T-helper 22 cell (primary cell): Measurements from ENCODE around the gene BICD1.
"Not testable (repeated sequence)": the region's sequence is repeated elsewhere in the genome, so short reads cannot be mapped to it uniquely, and the experiment has no call there.

Experiments
- DNase-seq: peaks from one replicate; pipeline ENCODE4 v3.0.0-alpha.2; 2020; ENCODE audit warnings: low read depth

The BICD1 gene

DNA sequence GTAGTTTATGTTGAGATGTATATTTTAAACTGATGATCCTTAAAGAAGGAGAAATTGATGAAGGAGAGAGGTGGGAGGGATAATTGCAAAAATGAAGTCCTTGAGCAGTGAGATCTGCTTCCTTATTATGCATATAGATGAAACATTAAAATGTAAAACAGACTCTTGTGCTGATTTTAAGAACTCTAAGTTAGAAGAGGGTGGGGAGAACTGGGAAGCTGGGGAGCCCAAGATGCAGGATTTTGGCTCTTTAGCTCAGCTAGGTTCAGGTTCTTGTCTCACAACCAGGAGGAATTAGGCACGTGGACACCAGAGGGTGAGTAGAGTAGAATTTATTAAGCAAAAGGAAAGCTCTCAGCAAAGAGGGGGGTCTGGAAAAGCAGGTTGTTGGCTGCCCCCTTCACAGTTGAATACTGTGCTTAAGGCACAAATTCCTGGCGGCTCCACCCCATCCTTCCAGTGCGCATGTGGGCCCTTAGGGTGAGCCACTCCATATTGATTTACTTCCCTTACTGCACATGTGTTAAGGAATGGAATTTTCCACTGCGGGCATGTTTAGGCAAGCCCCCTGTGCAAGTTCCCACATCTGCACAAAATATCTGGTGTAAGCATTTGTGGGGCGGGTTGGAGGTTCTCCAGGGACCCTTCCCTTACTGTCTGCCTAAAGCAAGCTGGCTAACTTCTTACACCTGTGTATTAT is 141.9 kb downstream of the BICD1 start:
- no peak for DNase-seq

DNA sequence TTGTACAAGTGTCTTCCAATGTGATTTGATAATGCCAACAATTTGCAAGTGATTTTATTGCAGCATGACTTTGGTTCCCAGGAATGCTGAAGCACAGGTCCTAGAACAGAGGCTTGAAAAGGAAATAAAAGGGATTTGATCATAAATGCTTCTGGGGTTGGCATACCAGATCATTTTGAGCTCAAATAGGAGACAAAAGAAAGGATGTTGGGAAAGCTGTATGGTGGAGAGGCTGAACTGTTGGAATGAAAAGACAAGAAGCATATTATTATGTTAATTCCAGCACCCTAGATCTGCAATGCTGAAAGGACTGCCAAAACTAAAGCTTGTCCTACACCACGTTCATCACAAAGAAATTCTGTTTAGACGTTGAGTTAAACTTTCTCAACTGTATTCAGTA is 143.1 kb downstream of the BICD1 start:
- no peak for DNase-seq

DNA sequence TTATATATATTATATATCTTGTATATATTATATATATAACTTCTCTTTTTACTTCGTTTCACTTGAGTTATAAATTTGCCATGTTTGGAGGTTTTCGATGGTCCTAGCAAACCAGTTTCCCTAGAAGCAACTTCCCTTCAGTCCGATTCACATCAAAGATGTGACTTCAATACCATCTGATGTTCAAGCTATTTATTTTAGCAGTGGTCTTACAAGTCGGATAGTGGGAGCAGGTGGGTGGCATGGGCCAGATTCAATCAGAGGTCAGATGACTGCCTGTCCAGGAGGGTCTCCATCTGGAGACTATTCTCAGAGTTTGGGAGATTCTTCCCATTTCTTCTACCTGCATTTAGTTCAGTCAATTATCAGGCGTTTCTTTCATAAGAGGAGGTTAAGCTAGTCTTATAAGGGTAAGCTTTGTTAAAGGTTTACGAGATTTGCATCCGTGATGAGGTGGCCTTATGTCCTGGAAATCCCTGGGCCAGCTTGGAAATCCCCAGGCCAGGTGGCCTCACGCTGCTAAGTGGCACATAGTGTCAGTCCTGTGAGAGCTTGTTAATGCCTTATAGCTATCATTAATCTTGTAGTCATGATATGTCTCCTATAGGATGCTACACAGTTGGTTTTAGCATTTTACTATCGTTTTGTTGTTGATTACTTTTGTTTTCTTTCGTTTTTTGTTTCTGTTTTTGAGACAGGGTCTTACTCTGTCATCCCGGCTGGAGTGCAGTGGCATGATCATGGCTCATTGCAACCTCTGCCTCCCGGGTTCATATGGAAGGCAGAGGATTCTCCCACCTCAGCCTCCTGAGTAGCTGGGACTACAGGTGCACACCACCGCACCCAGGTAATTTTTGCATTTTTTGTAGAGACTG is 145.8 kb downstream of the BICD1 start:
- DNase-seq, result no peak

- no peak for DNase-seq
Measured at GRCh38 chr12:32253154-32253790, 146.6 kb downstream of the BICD1 start.

GRCh38 chr12:32254260-32254956 is 147.8 kb downstream of the BICD1 start:
- DNase-seq, result no peak

GRCh38 chr12:32255588-32255987 is 148.9 kb downstream of the BICD1 start:
- no peak for DNase-seq

DNA sequence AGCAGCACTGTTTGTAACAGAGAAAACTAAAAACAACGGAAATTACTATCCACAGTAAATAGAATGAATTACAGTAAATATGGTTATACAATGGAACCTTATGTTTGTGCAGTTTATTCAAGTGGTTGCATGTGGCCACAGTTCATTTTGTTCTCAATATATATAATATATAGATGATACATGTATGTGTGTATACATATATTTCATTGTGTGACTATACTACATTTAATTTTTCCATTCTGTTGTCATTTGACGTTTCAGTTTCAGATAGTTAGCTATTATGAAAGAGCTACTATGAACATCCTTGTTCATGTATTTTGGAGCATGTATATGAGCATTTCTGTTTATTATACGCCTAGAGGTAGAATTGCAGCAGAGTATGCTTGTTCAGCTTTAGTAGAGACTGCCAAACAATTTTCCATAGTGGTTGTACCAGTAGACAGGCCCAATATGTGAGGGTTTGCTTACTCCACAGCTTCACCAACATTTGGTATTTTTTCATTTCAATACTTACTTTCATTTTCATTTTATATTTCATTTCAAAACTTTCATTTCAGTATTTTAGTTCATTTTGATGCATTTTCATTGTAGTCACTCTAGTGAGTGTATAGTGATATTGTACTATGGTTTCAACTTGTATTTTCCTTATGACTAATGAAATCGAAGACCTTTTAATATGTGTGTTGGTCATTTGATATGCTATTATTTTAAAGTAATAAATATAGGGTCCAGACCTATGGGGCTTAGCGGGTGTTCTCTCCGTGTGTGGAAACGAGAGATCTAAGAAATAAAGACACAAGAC is 151.2 kb downstream of the BICD1 start:
- DNase-seq, result no peak

DNA sequence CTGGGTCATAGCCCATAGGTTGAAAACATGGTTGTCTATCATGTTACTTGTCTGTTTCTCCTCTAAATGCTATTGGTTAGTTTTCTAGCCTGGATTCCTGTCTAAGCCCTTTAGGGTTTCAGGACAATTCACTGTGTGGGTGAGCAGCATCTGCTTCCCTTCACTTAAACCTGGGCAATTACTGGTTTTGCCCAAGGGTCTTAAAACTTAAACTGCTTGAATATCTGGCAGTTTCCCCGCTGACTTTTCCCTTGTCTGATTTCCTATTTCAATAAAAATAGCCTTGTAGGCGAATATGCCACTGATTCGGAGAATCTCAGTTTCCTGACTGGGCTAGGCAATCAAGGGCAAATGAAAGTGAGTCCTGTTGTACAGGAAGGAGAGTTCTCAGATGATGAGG is 154.0 kb downstream of the BICD1 start:
- no peak for DNase-seq

- no peak for DNase-seq
Measured at GRCh38 chr12:32261638-32262037, 155.0 kb downstream of the BICD1 start.

GRCh38 chr12:32264961-32265360 is 158.3 kb downstream of the BICD1 start:
- DNase-seq, result no peak

- DNase-seq, result no peak
Measured at GRCh38 chr12:32265456-32265855, 158.8 kb downstream of the BICD1 start.

GRCh38 chr12:32265951-32266350 is 159.3 kb downstream of the BICD1 start:
- DNase-seq, result no peak

DNA sequence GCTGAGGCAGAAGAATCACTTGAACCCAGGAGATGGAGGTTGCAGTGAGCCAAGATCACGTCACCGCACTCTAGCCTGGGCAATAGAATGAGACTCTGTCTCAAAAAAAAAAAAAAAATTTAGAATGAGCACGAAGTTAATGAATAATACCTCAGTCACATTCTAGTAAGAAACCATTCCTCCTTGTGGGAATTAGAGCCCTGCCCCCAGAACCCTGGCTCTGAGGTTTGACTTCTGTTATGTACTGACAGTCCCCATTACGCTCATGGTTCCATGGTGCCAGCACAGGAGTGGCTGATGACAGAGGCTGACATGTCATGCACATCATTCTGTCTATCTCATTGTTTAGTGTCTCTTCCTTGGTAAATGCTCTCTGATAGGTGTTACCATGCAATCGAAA is 160.1 kb downstream of the BICD1 start:
- no peak for DNase-seq

GRCh38 chr12:32270818-32271710 is 164.4 kb downstream of the BICD1 start:
- no peak for DNase-seq

DNA sequence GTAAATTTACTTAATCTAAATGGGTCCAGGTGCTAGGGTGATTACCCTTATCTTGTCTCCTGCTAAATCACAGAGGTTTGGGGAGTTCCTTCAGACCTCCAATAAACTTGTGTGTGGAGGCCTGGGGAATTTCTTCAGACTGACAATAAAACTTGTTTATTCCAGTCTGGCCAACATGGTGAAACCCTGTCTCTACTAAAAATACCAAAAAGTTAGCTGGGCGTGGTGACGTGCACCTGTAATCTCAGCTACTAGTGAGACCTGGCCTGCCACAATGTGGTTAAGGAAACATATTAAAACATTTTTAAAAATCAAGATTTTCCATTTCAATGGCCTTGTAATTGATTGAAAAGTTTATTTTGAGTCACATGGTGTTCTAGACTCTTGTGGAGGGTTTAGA is 165.8 kb downstream of the BICD1 start:
- no peak for DNase-seq

DNA sequence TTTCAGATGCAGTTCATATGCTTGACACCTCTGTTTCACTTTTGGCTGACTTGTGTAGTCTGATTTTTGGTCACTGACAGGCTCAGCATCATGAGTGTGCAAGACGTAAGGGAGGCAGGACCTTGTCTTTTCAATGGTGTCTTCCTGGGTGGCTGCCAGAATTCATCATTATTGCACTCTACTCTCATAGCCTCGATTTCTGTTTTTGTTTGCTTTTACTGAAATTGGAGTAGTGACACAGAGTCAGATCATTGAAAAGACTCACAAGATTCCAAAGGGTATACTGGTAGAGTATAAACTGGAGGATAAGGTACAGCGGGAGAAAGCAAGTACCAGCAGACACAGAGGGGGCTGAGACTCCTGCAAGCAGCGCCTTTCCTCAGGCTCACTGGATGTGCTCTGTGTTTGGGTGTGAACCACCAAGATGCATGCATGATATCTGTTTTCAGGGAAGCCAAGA is 166.4 kb downstream of the BICD1 start:
- no peak for DNase-seq

GRCh38 chr12:32273712-32274111 is 167.1 kb downstream of the BICD1 start:
- no peak for DNase-seq

DNA sequence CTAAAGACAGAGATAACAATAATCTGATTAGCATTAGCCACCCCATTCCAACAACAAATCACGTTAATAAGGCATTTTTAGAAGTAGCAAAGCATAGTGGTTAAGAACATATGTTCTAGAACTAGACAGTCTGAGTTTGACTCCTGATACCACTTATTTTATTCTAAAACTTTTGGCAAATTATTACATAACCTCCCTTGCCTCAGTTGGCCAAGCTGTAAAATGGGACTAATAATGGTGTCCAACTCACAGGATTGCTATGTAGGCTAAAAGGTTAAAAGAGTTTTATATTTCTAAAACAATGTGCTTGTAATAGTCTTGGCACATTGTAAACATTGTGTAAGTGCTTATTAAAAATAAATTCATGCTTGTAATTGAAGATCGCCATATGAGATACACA is 168.0 kb downstream of the BICD1 start:
- no peak for DNase-seq

DNA sequence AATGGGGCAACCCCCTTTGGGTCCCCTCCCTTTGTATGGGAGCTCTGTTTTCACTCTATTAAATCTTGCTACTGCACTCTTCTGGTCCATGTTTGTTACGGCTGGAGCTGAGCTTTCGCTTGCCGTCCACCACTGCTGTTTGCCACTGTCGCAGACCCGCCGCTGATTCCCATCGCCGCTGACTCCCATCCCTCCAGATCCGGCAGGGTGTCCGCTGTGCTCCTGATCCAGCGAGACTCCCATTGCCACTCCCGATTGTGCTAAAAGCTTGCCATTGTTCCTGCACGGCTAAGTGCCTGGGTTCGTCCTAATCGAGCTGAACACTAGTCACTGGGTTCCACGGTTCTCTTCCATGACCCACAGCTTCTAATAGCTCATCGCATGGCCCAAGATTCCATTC is 168.9 kb downstream of the BICD1 start:
- DNase-seq, result not testable (repeated sequence)

GRCh38 chr12:32277774-32278173 is 171.1 kb downstream of the BICD1 start:
- no peak for DNase-seq
